Muscle of back (tissue), 11 donors: Measurements from ENCODE around the gene ANXA6. TPM values are rescaled to one million over a fixed set of nuclear protein-coding genes. Genes with fewer than 3 reads are reported as not detected.

ENCODE experiments used
- DNase-seq, 3 donors: peaks; one replicate each; pipeline versions ENCODE4 v3.0.0 to v3.0.0-alpha.2; 2013
- polyA plus RNA-seq, 10 donors: library from polyadenylated mRNA; unstranded; fragments of 120-200 nt; gene quantifications; one replicate each; pipeline ENCODE4 v1.2.1, GENCODE V29; 2013; ENCODE audit not compliant: insufficient read length in 10 of 10

ANXA6 gene
- polyA plus RNA-seq, 10 donors = 292 to 391 (median 361) TPM

- DNase-seq = peak; percentile 49 to 78 (median 55)
Observed at GRCh38 chr5:151155775-151156506, 1.6 kb downstream of the ANXA6 start.

GRCh38 chr5:151154931-151155774 is 2.4 kb downstream of the ANXA6 start:
- peak in 1 of 3 donors; percentile 21 for DNase-seq

- DNase-seq = no peak
Observed at GRCh38 chr5:151153766-151154272, 3.8 kb downstream of the ANXA6 start.

GRCh38 chr5:151153300-151153699 is 4.3 kb downstream of the ANXA6 start:
- no peak for DNase-seq

- peak in 2 of 3 donors; percentile 27 to 54 for DNase-seq
Observed at GRCh38 chr5:151151793-151152192, 5.8 kb downstream of the ANXA6 start.

GRCh38 chr5:151151263-151151660 is 6.3 kb downstream of the ANXA6 start:
- DNase-seq = no peak

GRCh38 chr5:151150471-151151262 is 6.9 kb downstream of the ANXA6 start:
- peak; percentile 59 to 94 (median 87) for DNase-seq

GRCh38 chr5:151148583-151148982 is 9.0 kb downstream of the ANXA6 start:
- DNase-seq = no peak

- no peak for DNase-seq
Observed at GRCh38 chr5:151147033-151147432, 10.5 kb downstream of the ANXA6 start.

- no peak for DNase-seq
Observed at GRCh38 chr5:151146061-151146460, 11.5 kb downstream of the ANXA6 start.

GRCh38 chr5:151144922-151145321 is 12.7 kb downstream of the ANXA6 start:
- DNase-seq = no peak

GRCh38 chr5:151144275-151144674 is 13.3 kb downstream of the ANXA6 start:
- no peak for DNase-seq

- DNase-seq = no peak
Observed at GRCh38 chr5:151143645-151144044, 13.9 kb downstream of the ANXA6 start.

GRCh38 chr5:151142933-151143332 is 14.6 kb downstream of the ANXA6 start:
- DNase-seq = no peak

- DNase-seq = peak; percentile 54 to 82 (median 69)
Observed at GRCh38 chr5:151141535-151141934, 16.0 kb downstream of the ANXA6 start.

- DNase-seq = peak in 1 of 3 donors; percentile 30
Observed at GRCh38 chr5:151140686-151141459, 16.7 kb downstream of the ANXA6 start.

- DNase-seq = no peak
Observed at GRCh38 chr5:151139646-151140045, 17.9 kb downstream of the ANXA6 start.

- no peak for DNase-seq
Observed at GRCh38 chr5:151139015-151139414, 18.6 kb downstream of the ANXA6 start.

- no peak for DNase-seq
Observed at GRCh38 chr5:151138114-151138513, 19.5 kb downstream of the ANXA6 start.

- DNase-seq = no peak
Observed at GRCh38 chr5:151137067-151137825, 20.3 kb downstream of the ANXA6 start.
